ENCODE results near the gene TENM3. TPM values are rescaled to one million over a fixed set of nuclear protein-coding genes. Genes with fewer than 3 reads are reported as not detected.

The TENM3 gene
- total and polyA plus RNA-seq, 2 of the 8 experiments (the other 6 are each of a cell fraction or from before 2014, with no cell fraction given), result 36.9 to 69.3 TPM

DNA sequence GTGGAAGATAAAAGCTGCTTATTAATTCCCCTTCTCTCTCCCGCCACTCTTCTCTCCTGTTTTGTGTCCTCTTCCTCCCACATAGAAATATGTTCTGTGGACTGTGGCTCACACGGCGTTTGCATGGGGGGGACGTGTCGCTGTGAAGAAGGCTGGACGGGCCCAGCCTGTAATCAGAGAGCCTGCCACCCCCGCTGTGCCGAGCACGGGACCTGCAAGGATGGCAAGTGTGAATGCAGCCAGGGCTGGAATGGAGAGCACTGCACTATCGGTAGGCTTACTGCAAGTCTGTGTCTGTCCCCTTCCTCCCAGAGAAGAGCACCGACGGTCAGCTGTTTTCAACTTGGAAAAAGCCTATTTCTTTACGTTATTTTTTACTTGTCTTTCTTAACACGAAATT is 444.9 kb downstream of the TENM3 start (continued):
- TF ChIP-seq HDAC2 (IDR thresholded peaks at IDR 0.05; ENCODE audit: borderline replicate concordance in 1 of 2, low read depth in 2 of 2, low read length in 2 of 2), result no peak
- no peak for TF ChIP-seq CHD2 (IDR thresholded peaks at IDR 0.05; ENCODE audit: low read length)
- TF ChIP-seq NRF1 (IDR thresholded peaks at IDR 0.05; ENCODE audit: low read depth, low read length), result no peak
- TF ChIP-seq, protein P1, sequence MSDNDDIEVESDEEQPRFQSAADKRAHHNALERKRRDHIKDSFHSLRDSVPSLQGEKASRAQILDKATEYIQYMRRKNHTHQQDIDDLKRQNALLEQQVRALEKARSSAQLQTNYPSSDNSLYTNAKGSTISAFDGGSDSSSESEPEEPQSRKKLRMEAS (IDR thresholded peaks at IDR 0.05), result no peak
